ENCODE measurements around the gene DBR1. TPM values are rescaled to one million over a fixed set of nuclear protein-coding genes. Genes with fewer than 3 reads are reported as not detected.
"Not testable (repeated sequence)": the region's sequence is repeated elsewhere in the genome, so short reads cannot be mapped to it uniquely, and the experiment has no call there.

DBR1 gene
- polyA plus RNA-seq, 1 donor: 23.4 TPM

DNA sequence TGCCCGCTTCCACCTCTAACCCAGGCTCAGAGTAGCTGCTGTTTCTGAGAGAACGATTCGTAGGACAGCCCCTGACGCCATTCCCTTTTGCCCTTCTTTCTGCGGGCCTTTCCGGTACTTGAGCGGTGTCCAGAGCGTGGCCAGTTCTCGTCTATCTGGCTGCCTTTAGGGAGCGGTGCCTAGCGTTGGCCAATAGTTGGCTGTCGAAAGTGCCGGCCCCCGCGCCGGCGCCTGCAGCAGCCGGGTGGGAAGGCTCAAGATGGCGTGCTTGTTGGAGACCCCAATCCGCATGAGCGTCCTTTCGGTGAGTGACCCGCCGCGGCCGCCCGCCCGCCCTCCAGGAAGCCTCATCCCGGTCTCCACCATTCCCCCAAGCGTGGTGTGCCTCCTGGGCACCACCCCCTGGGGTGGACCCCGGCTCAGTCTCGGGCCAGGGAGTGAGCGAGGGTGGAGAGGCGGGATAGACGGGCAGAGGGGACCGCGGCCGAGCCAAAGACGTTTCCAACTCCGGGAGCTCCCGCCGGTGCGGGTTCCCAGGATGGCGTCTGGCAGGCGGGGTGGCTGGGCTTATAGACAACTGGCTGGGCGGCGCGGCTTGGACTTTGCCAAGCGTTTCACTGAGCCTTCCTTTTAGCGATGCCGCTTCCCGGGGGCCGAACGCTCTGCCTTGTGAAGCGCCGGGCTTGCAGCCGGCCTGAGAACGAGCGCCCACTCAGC, 12.7 kb upstream of the DBR1 start, which contains the start of gene ARMC8:
Gene ARMC8, plus strand, starts transcription at position 6 of the 717 bp plus-strand sequence. Its CDS starts 254 bp downstream, at position 260.
- peak; percentile 44 for DNase-seq

DNA sequence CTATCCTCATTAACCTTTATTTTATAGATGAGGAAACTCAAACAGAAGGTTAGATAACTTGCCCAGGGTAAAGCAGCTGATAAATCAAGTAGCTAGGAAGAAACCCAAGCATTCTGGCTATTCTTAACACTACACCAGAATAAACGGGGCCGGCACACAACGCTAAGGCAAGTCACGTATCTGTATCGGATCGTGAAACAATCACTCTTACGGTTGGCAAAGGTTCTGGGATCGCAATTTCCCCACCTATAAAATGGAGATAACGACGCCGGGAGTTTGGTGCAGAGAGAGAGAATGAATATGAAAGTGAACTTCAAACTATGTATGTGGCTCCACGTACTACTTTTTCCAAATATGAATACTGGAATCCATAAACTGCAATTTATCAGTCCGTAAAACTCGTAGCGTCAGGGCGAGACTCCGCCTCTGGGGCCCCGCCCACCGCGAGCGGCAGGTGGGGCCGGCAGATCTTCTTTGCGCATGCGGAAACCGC, 12.1 kb upstream of the DBR1 start:
- peak; percentile 87 for DNase-seq

DNA sequence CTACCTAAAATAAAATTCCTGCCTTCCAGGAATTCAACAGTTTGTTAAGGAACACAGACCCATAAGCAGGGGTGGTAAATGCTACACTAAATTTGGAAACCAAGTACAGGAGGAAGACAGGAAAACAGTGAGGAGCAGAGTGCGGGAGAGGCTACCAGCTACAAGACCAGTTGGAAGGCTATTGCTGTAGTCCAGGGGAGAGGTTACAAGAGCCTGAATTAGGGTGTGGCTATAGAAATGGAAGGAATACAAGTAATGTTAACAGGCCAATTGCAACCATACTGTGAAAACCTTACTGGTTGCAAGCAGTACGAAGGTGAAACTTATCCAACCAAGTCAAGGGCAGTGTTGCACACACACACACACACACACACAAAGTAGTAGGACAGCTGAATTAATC, 11.5 kb upstream of the DBR1 start:
- no peak for DNase-seq

DNA sequence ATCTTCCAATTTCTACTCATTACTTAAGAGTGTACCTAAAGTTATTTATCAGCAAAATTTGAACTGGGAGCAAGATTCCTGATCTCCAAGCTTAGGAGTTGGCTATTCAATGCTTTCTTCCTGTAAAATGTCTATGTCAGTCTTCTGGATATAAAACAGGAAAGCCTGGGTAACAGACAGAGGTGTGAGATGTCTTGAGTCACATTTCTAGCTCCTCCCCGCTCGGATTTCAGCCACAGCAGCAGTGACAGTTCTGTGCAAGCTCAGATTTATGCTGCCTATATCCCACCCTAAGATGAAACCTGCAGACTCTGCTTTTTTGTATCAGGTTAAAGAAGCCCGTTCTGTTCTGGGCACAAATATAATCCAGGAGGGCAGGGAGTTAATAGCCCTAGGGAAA, 10.3 kb upstream of the DBR1 start:
- peak; percentile 18 for DNase-seq

DNA sequence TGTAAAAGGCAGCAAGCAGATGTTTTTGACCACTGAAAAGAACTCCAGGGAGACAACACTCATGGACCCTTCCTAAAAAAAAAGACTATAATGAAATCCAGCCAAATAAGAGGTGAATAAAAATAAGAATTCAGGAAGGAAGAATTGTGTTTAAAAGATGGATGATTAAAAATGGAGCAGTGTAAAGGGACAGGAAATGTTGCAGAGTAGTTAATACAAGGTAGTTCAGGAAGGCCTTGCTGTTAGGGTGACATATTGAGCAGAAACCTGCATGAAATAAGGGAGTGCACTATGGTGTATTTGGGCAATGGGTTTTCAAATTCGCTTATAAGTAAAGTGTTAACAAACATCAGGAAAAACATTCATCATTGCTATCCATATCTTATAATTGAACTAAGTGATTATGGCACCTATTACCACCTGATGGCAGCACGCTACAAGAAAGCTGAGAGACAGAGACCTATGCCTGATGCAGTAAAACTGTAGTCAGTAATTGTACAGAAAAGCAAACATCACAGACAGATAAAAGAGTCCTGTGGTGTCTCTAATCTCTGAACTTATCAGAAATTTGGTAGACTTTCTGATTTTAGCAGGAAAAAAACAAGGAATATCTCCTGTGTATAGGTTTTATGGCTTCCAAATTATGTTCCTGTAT, 5.8 kb upstream of the DBR1 start:
- no peak for DNase-seq

DNA sequence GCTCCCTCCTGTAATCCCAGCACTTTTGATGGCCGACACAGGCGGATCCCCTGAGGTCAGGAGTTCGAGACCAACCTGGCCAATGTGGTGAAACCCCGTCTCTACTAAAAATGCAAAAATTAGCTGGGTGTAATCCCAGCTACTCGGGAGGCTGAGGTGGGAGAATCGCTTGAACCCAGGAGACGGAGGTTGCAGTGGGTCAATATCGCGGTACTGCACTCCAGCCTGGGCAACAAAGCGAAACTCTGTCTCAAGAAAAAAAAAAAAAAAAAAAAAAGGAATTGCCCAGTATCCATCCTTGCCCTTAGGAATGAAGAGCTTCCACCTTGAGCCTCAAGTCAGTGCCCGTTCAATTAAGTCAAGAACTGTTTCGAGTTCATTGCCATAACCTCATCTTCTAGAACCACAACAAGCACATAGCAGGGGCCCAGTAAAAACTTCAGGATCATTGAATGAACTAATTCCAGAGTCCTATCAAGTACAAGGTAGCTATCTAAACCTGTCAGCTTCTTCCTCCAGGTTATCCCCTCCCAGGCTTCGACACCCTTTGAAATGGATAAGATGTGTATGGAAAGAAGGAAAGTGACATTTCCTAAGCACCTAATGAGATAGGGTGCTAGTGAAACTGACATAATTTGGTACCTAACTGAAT, 826 bp downstream of the DBR1 start:
- DNase-seq: peak; percentile 7

- no peak for DNase-seq
Observed at GRCh38 chr3:138172625-138173024, 2.1 kb downstream of the DBR1 start.

DNA sequence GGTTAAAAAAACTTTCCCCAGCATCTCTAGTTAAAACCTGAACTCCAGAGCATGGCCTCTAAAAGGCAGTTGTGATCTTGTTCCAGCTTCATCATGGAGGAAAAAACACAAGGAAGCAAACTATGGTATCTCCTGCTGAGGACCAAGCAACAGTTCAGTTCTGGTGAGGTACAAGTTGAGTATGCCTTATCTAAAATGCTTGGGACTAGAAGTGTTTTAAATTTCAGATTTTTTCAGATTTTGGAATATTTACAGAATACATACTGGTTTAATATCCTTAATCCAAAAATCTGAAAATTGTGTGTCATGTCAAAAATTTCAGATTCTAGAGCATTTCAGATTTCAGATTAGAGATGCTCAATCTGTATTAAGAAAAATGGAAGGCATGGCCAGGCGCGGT, 9.7 kb downstream of the DBR1 start:
- DNase-seq: no peak

DNA sequence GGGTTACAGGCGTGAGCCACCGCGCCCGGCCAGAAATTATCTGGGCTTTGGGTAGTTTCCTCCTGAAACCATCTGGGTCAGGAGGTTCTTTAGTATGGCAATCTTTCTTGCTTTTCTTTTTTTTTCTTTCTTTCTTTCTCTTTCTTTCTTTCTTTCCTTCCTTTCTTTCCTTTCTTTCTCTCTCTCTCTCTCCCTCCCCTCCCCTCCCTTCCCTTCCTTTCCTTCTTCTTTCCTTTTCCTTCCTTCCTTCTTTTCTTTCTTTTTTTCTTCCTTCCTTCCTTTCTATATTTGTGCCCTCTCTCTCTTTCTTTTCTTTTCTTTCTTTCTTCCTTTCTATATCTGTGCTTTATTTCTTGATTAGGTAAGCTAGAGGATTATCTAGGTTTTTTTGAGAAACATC, 17.0 kb downstream of the DBR1 start:
- no peak for DNase-seq

GRCh38 chr3:138154534-138154933, 20.2 kb downstream of the DBR1 start:
- DNase-seq: no peak

DNA sequence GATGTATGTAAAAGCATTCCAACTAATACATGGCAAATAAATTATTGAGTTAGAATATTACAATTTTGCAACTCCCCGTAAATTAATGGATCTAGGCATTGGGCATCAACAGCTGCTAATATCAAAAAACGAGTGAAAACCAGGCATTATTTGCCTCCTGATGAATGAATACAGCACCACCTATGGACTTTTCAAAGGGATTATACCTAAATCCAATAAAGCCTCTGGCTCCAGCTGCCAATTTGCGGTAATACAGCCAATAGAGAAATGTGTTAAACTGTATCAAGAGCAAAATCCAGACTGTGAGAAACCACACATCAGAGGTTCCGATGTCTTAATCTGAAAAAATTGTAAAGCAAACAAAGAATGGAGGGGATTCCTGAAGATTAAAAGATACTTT, 26.2 kb downstream of the DBR1 start:
- DNase-seq: no peak

DNA sequence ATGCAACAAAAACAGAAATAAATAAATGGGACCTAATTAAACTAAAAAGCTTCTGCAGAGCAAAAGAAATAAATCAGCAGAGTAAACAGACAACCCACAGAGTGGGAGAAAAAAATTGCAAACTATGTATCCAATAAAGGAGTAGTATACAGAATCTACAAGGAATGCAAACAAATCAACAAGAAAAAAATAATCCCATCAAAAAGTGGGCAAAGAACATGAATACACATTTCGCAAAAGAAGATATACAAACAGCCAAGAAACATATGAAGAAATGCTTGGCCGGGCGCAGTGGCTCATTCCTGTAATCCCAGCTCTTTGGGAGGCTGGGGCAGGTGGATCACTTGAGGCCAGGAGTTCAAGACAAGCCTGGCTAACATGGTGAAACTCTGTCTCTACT, 32.5 kb downstream of the DBR1 start:
- DNase-seq: not testable (repeated sequence)

GRCh38 chr3:138140940-138141339, 33.8 kb downstream of the DBR1 start:
- no peak for DNase-seq

DNA sequence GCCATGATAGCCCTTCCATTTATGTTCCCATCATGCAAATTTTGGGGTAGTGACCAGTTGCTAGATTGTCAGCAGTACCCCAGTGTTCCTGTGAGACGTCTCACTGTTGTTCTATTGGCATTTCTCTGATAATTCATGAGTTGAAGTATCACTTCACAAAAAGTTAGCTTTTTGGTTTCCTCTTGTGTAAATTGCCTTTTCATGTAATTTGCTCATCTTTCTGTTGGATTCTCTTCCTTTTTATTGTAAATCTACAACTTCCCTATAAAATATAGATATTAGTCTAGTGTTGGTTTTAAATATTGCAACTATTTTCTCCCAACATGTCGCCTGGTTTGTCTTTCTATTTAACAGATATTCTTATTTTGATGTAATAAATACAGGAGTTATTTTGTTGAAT, 35.0 kb downstream of the DBR1 start:
- no peak for DNase-seq

DNA sequence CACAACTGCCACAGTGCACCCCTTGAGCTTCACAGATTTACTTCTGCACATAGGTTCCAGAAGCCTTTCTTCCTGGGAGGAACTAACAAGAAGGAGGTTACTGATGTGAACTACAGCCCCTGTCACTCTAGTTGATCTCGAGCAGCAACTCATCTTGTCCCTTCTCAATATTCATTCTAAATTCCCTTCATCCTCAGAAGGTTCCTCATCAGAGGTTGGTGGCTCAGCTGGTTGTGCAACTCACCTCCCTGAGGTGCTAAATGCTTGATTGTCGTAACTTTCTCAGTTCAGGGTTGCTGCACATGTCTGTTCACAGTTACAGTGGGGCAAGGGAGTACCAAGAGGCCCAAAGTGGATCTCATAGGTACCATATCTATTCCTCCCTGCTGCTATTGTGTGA, 36.9 kb downstream of the DBR1 start:
- no peak for DNase-seq

DNA sequence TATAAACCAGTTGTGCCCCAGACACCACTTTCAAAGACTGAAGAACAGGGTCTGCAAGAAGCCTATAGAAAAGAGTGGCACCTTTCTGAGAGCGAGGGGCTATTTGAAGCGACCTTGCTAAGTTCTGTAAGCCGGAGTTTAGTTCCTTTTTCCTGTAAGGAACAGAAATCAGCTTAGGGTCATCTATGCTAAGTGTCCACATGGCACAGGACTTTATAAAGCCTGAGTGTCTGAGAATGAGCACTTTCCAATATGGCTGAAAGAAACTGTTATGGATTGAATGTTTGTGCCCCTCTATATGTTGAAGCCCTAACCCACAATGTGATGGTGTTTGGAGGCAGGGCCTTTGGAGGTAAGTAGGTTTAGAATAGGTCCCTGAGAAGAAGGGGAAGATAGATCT, 38.5 kb downstream of the DBR1 start:
- DNase-seq: no peak

DNA sequence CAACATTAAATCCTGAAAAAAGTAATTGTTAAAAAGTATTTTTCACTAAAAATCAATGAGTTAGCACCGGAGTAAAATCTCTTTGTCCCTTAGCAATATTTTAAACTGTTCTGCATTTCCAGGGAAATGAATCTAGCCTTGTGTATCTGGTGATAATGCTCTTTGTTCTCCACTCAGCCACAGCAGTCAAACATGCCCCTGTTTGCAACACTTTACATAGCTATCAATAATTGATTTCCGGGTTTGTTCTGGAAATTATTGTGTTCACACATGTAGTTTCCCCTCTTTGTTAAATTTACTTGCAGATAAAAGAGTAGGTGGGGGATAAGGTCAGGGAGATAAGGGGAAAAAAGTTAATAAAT, 38.9 kb downstream of the DBR1 start:
- no peak for DNase-seq

DNA sequence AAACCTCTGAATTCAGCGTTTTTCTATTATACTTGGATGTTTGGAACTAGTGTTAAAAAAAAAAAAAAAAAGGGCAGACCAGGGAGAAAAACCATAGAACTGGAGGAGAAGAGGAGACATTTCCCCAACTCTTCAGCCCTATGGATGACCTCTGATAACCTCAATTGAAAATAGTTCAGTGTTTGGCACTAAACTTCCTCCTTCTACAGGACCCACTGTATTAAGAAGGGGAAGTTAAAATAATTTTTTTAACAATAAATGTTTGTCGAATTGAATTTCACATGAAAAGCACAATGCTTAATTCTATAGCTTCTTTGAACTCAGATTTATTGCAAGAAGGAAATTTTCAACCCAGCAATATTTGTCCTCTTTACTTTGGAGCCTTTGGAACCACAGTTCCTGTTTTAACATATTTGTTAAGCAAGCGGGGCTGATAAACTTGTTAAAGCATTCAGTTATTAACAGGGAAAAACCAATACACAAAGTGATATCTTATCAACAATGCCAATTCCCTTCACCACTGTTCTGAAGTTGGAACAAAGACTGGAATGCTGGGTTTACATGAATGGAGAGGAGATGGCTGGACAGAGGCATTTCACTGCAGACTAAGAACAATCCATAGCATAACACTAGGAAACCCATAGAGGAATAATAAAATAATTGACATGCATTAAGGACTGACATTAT, 39.4 kb downstream of the DBR1 start:
- DNase-seq: no peak

DNA sequence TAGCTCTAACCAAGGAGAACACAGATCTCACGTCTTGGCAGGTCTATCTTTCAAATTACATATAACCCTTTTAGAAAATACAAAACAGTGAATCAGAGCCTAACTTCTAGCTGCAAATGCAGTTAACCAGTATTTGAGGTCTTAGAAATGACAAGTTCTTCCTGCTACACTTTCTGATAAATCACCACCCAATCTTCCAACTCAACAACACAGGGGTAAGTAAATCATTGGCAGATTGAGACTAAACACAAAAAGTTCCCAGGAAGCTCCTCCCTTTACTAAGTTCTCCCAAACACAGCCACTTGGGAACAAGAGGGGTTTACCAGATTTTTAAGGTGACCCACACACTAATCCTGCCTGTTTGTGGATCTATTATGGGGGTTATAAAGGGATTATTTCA, 42.5 kb downstream of the DBR1 start, which contains the start of gene A4GNT:
Gene A4GNT, minus strand, starts transcription at position 152 of the 400 bp plus-strand sequence. CDS start 1,134 bp downstream, outside the sequence.
- DNase-seq: no peak

DNA sequence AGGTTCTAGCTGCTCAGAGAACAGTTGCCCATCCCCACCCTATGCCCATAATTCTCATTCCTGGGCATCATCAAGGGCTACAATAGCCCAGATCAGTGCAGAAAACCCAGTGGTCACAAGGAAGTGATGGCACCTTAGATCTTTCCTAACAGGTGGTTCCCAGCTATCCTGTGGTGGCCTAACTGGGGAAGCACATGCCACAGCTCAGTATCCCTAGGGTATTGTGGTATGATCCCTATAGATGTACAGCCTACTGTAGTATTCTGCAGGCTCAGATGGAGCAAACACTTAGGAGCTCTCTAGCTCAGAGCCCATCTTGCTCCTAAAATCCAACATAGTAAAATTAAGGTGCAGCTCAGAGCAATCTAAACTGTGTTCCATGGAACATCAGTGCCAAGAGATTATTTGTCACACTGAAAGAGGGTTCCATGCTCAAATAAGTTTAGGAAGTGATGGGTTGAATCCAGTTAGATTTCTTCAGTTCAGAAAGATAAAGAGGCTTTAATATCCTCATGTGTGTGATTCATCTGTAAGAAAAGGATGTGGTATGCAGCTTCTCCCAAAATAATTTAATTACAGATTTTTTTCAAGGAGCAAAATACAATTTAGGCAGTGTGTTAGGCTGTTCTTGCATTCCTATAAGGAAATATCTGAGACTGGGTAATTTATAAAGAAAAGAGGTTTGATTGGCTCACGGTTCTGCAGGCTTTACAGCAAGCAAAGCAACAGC, 46.9 kb downstream of the DBR1 start:
- no peak for DNase-seq

DNA sequence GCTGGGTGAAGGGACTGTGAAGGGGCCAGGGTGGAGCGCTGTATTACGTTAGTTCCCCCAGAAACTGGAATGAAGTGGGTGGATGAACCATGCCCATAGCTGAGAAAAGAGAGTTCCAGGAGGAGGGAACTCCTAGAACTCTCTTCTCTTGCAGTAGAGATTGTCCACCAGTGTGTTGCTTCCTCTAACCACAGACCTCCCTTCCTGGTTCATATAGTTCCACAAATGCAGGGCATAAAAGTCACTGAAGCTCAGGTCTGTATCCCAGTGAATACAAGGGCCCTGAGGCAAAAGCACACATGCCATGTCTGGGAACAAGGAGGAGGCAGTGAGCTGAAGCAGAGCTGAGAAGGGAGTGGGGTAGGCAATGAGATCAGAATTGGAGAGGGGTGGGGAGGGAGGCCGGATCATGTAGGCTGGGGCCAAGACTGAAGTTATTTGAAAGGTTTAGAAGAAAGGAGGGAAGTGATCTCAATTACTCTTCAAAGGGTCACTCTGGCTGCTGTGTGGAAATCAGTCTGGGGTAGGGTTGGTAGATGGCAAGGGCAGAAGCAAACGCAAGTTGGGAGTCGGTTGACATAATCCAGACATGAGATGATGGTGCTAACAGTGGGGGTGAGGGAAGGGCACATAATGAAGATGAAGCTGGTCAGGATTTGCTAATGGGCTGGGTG, 49.0 kb downstream of the DBR1 start:
- DNase-seq: peak; percentile 27
